A673 (cell line): ENCODE data around the gene LRRC1. TPM values are rescaled to one million over a fixed set of nuclear protein-coding genes. Genes with fewer than 3 reads are reported as not detected.

Experiments
- BruUV-seq: library from RNA; stranded (reverse); fragments of 400-500 nt; replicated peaks from 2 replicates; lab custom pipeline; 2021; lab: Mats Ljungman, UMichigan
- CTCF ChIA-PET: fragments of 300-600 bp; sonication (Branson Sonifier 250); formaldehyde crosslinking; loops from one replicate; lab custom pipeline; 2022; ENCODE audit warnings: antibody characterized with exemption; lab: Charles Lee
- POLR2A ChIA-PET: fragments of 300-600 bp; sonication (Branson Sonifier 250); formaldehyde crosslinking; loops from one replicate; lab custom pipeline; 2022; ENCODE audit warnings: antibody characterized with exemption; ENCODE audit not compliant: low non-redundant PET; lab: Charles Lee
- DNase-seq: peaks from one replicate; pipeline ENCODE4 v3.0.0-alpha.2; 2015; ENCODE audit warnings: low spot score
- H3K27ac ChIP-seq: fragments of 200-600 bp; sonication (generic); 2 replicates; pipeline ENCODE4 v1.5.1; 2016; ENCODE audit warnings: mixed run types, low read depth, mild to moderate bottlenecking, mixed read lengths, antibody characterized with exemption, low read length; ENCODE audit not compliant: poor library complexity, severe bottlenecking
- H3K27me3 ChIP-seq: fragments of 200-600 bp; sonication (generic); replicated peaks from 2 replicates; pipeline ENCODE4 v1.6.1; 2017; ENCODE audit warnings: mixed run types, low read depth, mild to moderate bottlenecking, mixed read lengths, antibody characterized with exemption, low read length; ENCODE audit not compliant: insufficient read depth, poor library complexity
- H3K36me3 ChIP-seq: fragments of 200-600 bp; sonication (generic); 2 replicates; pipeline ENCODE4 v1.6.1; 2016; ENCODE audit warnings: mixed run types, mild to moderate bottlenecking, mixed read lengths, antibody characterized with exemption, low read length; ENCODE audit not compliant: insufficient read depth, poor library complexity, severe bottlenecking
- H3K4me1 ChIP-seq: fragments of 200-600 bp; sonication (generic); 2 replicates; pipeline ENCODE4 v1.6.1; 2017; ENCODE audit warnings: mixed run types, mild to moderate bottlenecking, mixed read lengths, antibody characterized with exemption, low read length; ENCODE audit not compliant: insufficient read depth, poor library complexity, severe bottlenecking
- H3K4me3 ChIP-seq: fragments of 200-600 bp; sonication (generic); 2 replicates; pipeline ENCODE4 v1.5.1; 2016; ENCODE audit warnings: low read depth, mixed run types, mild to moderate bottlenecking, mixed read lengths, low read length; ENCODE audit not compliant: poor library complexity, severe bottlenecking
- H3K9me3 ChIP-seq: fragments of 200-600 bp; sonication (generic); 2 replicates; pipeline ENCODE4 v1.6.1; 2016; ENCODE audit warnings: mixed run types, low read depth, mild to moderate bottlenecking, mixed read lengths, antibody characterized with exemption, low read length; ENCODE audit not compliant: poor library complexity, severe bottlenecking
- EZH2 ChIP-seq: fragments of 200-600 bp; sonication (generic); IDR thresholded peaks from 2 replicates; pipeline ENCODE4 v1.6.1; 2017; ENCODE audit warnings: borderline replicate concordance, low read depth, mild to moderate bottlenecking, mixed read lengths, antibody characterized with exemption, low read length; ENCODE audit not compliant: poor library complexity, severe bottlenecking
- intact Hi-C: fragments of 100-400 bp; cut with micrococcal nuclease; formaldehyde crosslinking; loops from one replicate; pipeline ENCODE4 v1.10.0; 2022; ENCODE audit not compliant: unreplicated experiment
- total RNA-seq: library from RNA; stranded (reverse); gene quantifications from 2 replicates; pipeline ENCODE4 v1.2.3, GENCODE V29; 2021
- TF ChIP-seq, protein P1 (sequence below): fragments of 300-800, 200-600 bp; sonication (generic); conservative IDR thresholded peaks from 2 replicates; pipeline ENCODE4 v1.5.1; 2017; ENCODE audit warnings: low read depth, mild to moderate bottlenecking, antibody characterized with exemption, low read length, moderate library complexity, mixed read lengths

The LRRC1 gene
- total RNA-seq, 1 experiment from 2014 or later = 4.4 TPM

- BruUV-seq = no TSS peak
- Histone ChIP-seq H3K9me3 (no peaks in the 10 kb centered on the region), H3K4me3 (no peak overlapping the region), H3K27ac (no peak overlapping the region), H3K36me3 (no peaks in the 10 kb centered on the region), H3K27me3 (no peaks in the 10 kb centered on the region), H3K4me1 (no peaks in the 10 kb centered on the region)
- no peak for DNase-seq
- ChIA-PET POLR2A (interaction anchor here (0.6 kb wide), 1 partner anchor 15 kb away, joined by 5 read pairs; no protein-coding TSS in a partner anchor), CTCF (no interaction called here)
- intact Hi-C loops = no loop called here
- no peak for TF ChIP-seq EZH2
- TF ChIP-seq, protein P1, sequence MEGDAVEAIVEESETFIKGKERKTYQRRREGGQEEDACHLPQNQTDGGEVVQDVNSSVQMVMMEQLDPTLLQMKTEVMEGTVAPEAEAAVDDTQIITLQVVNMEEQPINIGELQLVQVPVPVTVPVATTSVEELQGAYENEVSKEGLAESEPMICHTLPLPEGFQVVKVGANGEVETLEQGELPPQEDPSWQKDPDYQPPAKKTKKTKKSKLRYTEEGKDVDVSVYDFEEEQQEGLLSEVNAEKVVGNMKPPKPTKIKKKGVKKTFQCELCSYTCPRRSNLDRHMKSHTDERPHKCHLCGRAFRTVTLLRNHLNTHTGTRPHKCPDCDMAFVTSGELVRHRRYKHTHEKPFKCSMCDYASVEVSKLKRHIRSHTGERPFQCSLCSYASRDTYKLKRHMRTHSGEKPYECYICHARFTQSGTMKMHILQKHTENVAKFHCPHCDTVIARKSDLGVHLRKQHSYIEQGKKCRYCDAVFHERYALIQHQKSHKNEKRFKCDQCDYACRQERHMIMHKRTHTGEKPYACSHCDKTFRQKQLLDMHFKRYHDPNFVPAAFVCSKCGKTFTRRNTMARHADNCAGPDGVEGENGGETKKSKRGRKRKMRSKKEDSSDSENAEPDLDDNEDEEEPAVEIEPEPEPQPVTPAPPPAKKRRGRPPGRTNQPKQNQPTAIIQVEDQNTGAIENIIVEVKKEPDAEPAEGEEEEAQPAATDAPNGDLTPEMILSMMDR = no peak
Measured at GRCh38 chr6:53943395-53943794, 148.6 kb downstream of the LRRC1 start.

GRCh38 chr6:53944091-53944490, 149.3 kb downstream of the LRRC1 start:
- intact Hi-C loops = no loop called here
- TF ChIP-seq EZH2 = no peak
- TF ChIP-seq, protein P1 = no peak
- Histone ChIP-seq H3K9me3 (no peaks in the 10 kb centered on the region), H3K36me3 (no peaks in the 10 kb centered on the region), H3K4me3 (no peak overlapping the region), H3K27ac (no peak overlapping the region), H3K27me3 (no peaks in the 10 kb centered on the region), H3K4me1 (no peaks in the 10 kb centered on the region)
- no peak for DNase-seq
- ChIA-PET CTCF (no interaction called here), POLR2A (interaction anchor here (0.6 kb wide), 1 partner anchor 15 kb away, joined by 5 read pairs; no protein-coding TSS in a partner anchor)
- BruUV-seq = no TSS peak

- ChIA-PET POLR2A (no interaction called here), CTCF (no interaction called here)
- Histone ChIP-seq H3K27me3 (no peaks in the 10 kb centered on the region), H3K4me1 (no peaks in the 10 kb centered on the region), H3K36me3 (no peaks in the 10 kb centered on the region), H3K9me3 (no peaks in the 10 kb centered on the region), H3K4me3 (no peak overlapping the region), H3K27ac (no peak overlapping the region)
- BruUV-seq = no TSS peak
- TF ChIP-seq EZH2 = no peak
- TF ChIP-seq, protein P1 = no peak
- intact Hi-C loops = no loop called here
- no peak for DNase-seq
Measured at GRCh38 chr6:53944543-53944942, 149.7 kb downstream of the LRRC1 start.
